ENCODE data around the gene PIP5KL1. TPM values are rescaled to one million over a fixed set of nuclear protein-coding genes. Genes with fewer than 3 reads are reported as not detected.

Gene PIP5KL1
- total and polyA plus RNA-seq, 2 of the 4 experiments (the other 2 are of a cell fraction) = 0.36 to 3.6 TPM

GRCh38 chr9:127947841-127948710, 17.5 kb upstream of the PIP5KL1 start:
- Histone ChIP-seq H2BK120ac (ENCODE audit: low read depth, low read length) (no peak overlapping the region), H3K36me3 (ENCODE audit: control insufficient read depth, insufficient read depth, low read length) (peaks cover 23% of the 10 kb centered on the region), H3K4me3 (ENCODE audit: insufficient read depth, low read depth, low read length) (no peak overlapping the region), H3K18ac (ENCODE audit: low read depth, low read length) (no peak overlapping the region), H3K4ac (ENCODE audit: low read depth, low read length) (no peak overlapping the region), H3K23ac (ENCODE audit: low read depth, low read length) (no peak overlapping the region), H3K4me1 (ENCODE audit: control insufficient read depth, insufficient read depth, low read length) (peaks cover 4% of the 10 kb centered on the region; the same call in 1 of the 2 replicates), H3K79me1 (ENCODE audit: low read depth in 1 of 2, low read length in 2 of 2) (peaks cover 0 to 20% of the 10 kb centered on the region in 2 experiments; a peak in 3 of 4 replicates), H3K27ac (ENCODE audit: insufficient read depth, low read length) (no peak overlapping the region), H3K27me3 (ENCODE audit: control insufficient read depth, insufficient read depth, low read length) (no peaks in the 10 kb centered on the region), H3K4me2 (ENCODE audit: low read depth, low read length) (no peak overlapping the region), H4K8ac (ENCODE audit: low read depth in 2 of 2, low read length in 2 of 2) (no peak overlapping the region), H3K9ac (ENCODE audit: low read depth, low read length) (no peak overlapping the region), H2BK5ac (ENCODE audit: low read depth, low read length, poor library complexity, severe bottlenecking) (no peak overlapping the region), H2BK15ac (ENCODE audit: low read depth, low read length) (no peak overlapping the region), H2BK20ac (ENCODE audit: low read depth, low read length) (no peak overlapping the region), H4K5ac (ENCODE audit: low read depth, low read length) (no peak overlapping the region), H2AFZ (replicated peaks; ENCODE audit: low read length, poor library complexity) (no peak overlapping the region), H3K9me1 (ENCODE audit: insufficient read depth, low read length) (peaks cover 6% of the 10 kb centered on the region; the same call in 1 of the 2 replicates), H4K20me1 (ENCODE audit: insufficient read depth, low read length) (peaks cover 9% of the 10 kb centered on the region), H4K91ac (ENCODE audit: insufficient read depth, low read depth, low read length) (no peak overlapping the region), H3K9me3 (ENCODE audit: control insufficient read depth, insufficient read depth, low read length) (no peaks in the 10 kb centered on the region), H2AK9ac (replicated peaks; ENCODE audit: low read depth, low read length, poor library complexity) (no peak overlapping the region), H3K14ac (replicated peaks; ENCODE audit: low read depth, low read length) (no peak overlapping the region), H3K56ac (ENCODE audit: extremely low read depth, insufficient read depth, low read length) (no peak overlapping the region), H2AK5ac (ENCODE audit: low read depth, low read length) (no peak overlapping the region)
- intact Hi-C loops (cut with micrococcal nuclease) = no loop called here
- ChIA-PET CTCF (no interaction called here), POLR2A (ENCODE audit: unreplicated experiment) (no interaction called here)
- no peak for ATAC-seq (ENCODE audit: low read depth)
- DNase-seq = no peak
- dilution Hi-C loops (cut with HindIII; ENCODE audit: low sequenced_read_pairs, unreplicated experiment) = no loop called here
- in situ Hi-C loops (cut with MboI; ENCODE audit: low sequenced_read_pairs) = no loop called here
- TF ChIP-seq ELK1 (IDR thresholded peaks at IDR 0.05; ENCODE audit: borderline replicate concordance, low read depth, low read length) = no peak
- TF ChIP-seq BHLHE40 (IDR thresholded peaks at IDR 0.05; ENCODE audit: low read depth, low read length) = no peak
- no TSS peak for BruUV-seq (replicated peaks)
- 64% methylated on average over 6 of the region's 17 CpGs; no CpG with 5 or more reads in 1 of the 2 experiments for WGBS, 2 experiments (ENCODE audit: extremely low coverage in 2 of 2, insufficient read length in 1 of 2)

All from IMR-90 (cell line).